Measurements from ENCODE around the gene HTR6. TPM values are rescaled to one million over a fixed set of nuclear protein-coding genes. Genes with fewer than 3 reads are reported as not detected.

HTR6 gene
- total RNA-seq, 1 experiment from 2014 or later = not detected

GRCh38 chr1:19656780-19657466, 7.8 kb upstream of the HTR6 start:
- DNase-seq (ENCODE audit: low spot score) = no peak

GRCh38 chr1:19657511-19657910, 7.2 kb upstream of the HTR6 start:
- no peak for DNase-seq (ENCODE audit: low spot score)

DNA sequence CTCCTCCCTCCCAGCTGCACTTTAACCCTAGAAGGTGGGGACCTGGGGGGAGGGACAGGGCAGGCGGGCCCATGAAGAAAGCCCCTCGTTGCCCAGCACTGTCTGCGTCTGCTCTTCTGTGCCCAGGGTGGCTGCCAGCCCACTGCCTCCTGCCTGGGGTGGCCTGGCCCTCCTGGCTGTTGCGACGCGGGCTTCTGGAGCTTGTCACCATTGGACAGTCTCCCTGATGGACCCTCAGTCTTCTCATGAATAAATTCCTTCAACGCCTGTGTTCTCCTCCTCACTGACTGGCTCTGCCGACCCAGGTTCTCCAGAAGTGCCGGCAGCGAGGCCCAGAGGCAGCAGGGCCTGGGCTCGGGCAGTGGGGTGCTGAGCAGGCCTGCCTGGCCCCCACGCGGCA, 6.5 kb upstream of the HTR6 start:
- DNase-seq (ENCODE audit: low spot score) = no peak

- DNase-seq (ENCODE audit: low spot score) = no peak
Observed at GRCh38 chr1:19661721-19662228, 2.9 kb upstream of the HTR6 start.

DNA sequence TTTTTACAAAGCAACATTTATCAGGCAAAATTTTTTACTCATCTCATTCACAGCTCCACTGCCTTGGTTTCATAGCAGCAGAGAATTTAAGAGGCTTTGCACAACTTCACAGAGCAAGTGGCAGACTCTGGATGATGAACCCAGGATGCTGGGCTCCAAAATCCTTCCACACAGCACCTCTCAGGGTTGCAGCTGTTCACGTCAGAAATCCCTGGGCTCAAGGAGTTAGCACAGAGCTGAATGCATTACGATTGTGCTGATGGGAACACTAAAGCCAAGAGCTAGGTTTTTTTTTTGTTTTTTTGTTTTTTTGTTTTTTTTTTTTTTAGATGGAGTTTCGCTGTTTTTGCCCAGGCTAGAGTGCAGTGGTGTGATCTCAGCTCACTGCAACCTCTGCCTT, 2.4 kb upstream of the HTR6 start:
- no peak for DNase-seq (ENCODE audit: low spot score)

DNA sequence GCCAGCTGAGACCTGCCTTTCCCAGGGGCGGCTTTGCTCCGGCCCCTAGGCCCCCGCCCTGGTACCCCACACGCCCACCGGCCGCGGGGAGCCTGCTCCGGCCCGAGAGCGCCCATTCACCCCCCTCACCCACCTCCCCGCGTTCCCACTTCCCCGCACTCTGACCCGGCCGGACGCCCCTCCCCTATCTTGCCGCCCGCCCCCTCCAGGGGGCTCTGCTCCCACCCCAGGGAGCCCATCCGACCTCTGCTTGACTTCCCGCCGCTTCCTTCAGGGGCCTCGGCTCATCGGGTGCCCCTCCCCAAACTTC, 466 bp downstream of the HTR6 start:
- no peak for DNase-seq (ENCODE audit: low spot score)

DNA sequence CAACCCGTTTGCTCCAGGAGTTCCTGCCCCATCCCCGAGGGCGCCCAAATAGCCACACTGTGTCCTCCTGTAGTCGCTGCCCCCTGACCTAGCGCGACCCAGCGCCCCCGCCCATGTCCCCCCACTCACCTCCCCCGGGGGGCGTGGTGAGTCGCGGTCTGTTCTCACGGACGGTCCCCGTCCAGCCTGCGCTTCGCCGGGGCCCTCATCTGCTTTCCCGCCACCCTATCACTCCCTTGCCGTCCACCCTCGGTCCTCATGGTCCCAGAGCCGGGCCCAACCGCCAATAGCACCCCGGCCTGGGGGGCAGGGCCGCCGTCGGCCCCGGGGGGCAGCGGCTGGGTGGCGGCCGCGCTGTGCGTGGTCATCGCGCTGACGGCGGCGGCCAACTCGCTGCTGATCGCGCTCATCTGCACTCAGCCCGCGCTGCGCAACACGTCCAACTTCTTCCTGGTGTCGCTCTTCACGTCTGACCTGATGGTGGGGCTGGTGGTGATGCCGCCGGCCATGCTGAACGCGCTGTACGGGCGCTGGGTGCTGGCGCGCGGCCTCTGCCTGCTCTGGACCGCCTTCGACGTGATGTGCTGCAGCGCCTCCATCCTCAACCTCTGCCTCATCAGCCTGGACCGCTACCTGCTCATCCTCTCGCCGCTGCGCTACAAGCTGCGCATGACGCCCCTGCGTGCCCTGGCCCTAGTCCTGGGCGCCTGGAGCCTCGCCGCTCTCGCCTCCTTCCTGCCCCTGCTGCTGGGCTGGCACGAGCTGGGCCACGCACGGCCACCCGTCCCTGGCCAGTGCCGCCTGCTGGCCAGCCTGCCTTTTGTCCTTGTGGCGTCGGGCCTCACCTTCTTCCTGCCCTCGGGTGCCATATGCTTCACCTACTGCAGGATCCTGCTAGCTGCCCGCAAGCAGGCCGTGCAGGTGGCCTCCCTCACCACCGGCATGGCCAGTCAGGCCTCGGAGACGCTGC, 1.1 kb downstream of the HTR6 start:
- no peak for DNase-seq (ENCODE audit: low spot score)

- DNase-seq (ENCODE audit: low spot score) = no peak
Observed at GRCh38 chr1:19668888-19669287, 4.2 kb downstream of the HTR6 start.

GRCh38 chr1:19670787-19671186, 6.1 kb downstream of the HTR6 start:
- no peak for DNase-seq (ENCODE audit: low spot score)

- no peak for DNase-seq (ENCODE audit: low spot score)
Observed at GRCh38 chr1:19672237-19672636, 7.6 kb downstream of the HTR6 start.

GRCh38 chr1:19675797-19676196, 11.1 kb downstream of the HTR6 start:
- DNase-seq (ENCODE audit: low spot score) = no peak

DNA sequence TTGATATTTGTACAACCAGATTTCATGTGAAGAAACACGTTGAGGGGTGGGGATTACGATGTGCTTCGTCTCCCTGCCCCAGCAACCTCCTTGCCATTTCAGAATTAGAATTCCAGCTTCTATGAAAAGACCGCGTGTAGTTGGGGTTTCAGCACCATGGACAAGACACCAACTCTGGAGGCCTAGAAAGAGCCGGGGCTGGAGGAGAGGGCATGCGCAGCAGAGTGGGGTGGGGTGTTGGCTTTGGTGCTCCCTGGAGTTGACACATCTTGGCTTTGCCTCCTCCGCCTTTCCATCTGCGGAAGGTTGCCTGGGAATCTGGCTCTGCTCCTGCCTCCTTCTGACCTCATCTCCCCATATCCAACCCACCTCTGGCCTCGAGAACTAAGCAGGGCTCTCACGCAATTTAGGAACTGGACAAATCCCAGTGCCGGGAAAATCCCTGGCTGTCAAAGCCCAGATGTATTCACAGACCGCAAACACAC, 11.8 kb downstream of the HTR6 start:
- DNase-seq (ENCODE audit: low spot score) = peak; percentile 25

- no peak for DNase-seq (ENCODE audit: low spot score)
Observed at GRCh38 chr1:19678493-19678892, 13.8 kb downstream of the HTR6 start.

DNA sequence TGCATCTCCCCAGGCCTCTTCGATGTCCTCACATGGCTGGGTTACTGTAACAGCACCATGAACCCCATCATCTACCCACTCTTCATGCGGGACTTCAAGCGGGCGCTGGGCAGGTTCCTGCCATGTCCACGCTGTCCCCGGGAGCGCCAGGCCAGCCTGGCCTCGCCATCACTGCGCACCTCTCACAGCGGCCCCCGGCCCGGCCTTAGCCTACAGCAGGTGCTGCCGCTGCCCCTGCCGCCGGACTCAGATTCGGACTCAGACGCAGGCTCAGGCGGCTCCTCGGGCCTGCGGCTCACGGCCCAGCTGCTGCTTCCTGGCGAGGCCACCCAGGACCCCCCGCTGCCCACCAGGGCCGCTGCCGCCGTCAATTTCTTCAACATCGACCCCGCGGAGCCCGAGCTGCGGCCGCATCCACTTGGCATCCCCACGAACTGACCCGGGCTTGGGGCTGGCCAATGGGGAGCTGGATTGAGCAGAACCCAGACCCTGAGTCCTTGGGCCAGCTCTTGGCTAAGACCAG, 14.3 kb downstream of the HTR6 start:
- no peak for DNase-seq (ENCODE audit: low spot score)

DNA sequence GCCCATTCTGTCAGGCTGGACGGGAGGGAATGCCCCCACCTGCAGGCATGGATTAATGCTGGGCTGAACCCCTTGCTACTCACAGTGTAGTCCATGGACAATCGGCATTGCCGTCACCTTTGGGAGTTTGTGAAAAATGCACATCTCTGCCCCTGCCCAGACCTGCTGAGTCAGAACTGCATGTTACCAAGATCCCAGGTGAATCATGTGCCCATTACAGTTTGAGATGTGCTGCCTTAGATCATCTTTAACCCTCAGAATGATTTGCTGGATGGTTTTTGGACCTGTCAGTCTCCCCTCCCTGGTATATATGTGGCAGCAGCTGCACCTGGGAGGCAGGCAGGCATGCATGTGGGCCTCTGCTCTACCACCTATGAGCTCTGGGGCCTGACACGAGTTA, 15.0 kb downstream of the HTR6 start:
- no peak for DNase-seq (ENCODE audit: low spot score)

DNA sequence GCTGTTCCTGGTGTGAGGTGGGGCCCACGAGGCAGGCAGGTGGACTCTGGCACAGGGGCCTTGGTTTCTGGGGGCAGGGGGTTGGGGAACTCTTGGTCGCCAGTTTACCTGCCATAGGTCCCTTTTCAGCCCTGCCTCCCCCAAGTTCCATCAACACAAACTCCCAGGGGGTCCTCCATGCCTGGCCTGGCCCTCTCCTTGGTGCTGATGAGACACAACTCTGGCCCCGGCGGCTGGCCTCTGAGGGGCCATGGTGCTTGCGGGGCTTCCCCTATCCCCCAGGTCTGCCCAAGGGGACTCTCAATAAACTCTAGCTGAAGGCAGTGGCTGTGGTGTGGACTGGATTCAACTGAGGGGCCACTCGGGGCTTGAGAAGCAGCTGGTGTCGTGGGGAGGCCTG, 16.0 kb downstream of the HTR6 start:
- DNase-seq (ENCODE audit: low spot score) = no peak

GRCh38 chr1:19682257-19682656, 17.6 kb downstream of the HTR6 start:
- peak; percentile 39 for DNase-seq (ENCODE audit: low spot score)

- no peak for DNase-seq (ENCODE audit: low spot score)
Observed at GRCh38 chr1:19682901-19683300, 18.2 kb downstream of the HTR6 start.

GRCh38 chr1:19683351-19683750, 18.7 kb downstream of the HTR6 start:
- no peak for DNase-seq (ENCODE audit: low spot score)

DNA sequence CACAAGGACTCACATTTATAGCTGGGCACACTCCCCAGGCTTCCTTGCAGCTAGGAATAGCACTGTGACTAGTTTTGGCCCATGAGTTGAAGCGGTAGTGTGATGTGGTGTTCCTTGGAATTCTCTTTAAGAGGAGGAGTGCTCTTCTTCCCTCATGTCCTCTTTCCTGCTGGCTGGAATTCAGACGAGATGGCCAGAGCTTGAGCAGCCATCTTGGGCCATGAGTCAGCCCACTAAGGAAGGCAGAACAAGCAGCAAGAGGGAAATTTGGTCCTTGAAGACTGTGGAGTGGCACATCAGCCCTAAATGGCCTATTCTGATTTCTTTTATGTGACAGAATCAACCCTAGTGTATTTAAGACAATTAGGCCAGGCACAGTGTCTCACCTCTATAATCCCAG, 20.0 kb downstream of the HTR6 start:
- DNase-seq (ENCODE audit: low spot score) = no peak

DNA sequence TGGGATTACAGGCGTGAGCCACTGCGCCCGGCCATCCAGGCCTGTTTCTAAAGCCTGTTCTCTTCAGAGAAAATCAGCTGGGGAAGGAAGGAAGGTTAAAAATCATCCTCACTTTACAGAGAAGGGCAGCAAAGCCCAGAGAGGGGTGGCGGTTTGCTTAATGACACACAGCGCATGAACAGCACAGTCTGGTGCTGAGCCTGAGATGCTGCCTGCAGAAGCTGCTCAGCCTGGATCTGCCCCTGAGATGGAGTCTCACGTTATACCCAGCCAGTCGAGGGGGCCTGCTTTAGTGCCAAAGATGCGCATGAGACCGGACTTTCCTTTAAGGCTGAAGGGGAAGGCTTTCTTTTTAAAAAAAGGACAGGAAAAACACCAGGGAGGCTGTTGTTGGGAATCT, 21.3 kb downstream of the HTR6 start:
- no peak for DNase-seq (ENCODE audit: low spot score)

- no peak for DNase-seq (ENCODE audit: low spot score)
Observed at GRCh38 chr1:19687414-19687813, 22.7 kb downstream of the HTR6 start.

Measured in H4 (cell line).